ENCODE data around the gene PLSCR3.
"Not testable (repeated sequence)": the region's sequence is repeated elsewhere in the genome, so short reads cannot be mapped to it uniquely, and the experiment has no call there.

The PLSCR3 gene

GRCh38 chr17:7379134-7379533, 15.2 kb downstream of the PLSCR3 start:
- no peak for DNase-seq

GRCh38 chr17:7374353-7374752, 20.0 kb downstream of the PLSCR3 start:
- no peak for DNase-seq

- DNase-seq: no peak
These were observed 23.5 kb downstream of the PLSCR3 start for GRCh38 chr17:7370853-7371252.

- DNase-seq: no peak
These were observed 24.5 kb downstream of the PLSCR3 start for GRCh38 chr17:7369825-7370224.

- not testable (repeated sequence) for DNase-seq
These were observed 25.7 kb downstream of the PLSCR3 start for GRCh38 chr17:7368599-7368994.

GRCh38 chr17:7367918-7368598, 26.3 kb downstream of the PLSCR3 start:
- DNase-seq: no peak

- DNase-seq: no peak
These were observed 27.2 kb downstream of the PLSCR3 start for GRCh38 chr17:7367083-7367482.

GRCh38 chr17:7365963-7366362, 28.4 kb downstream of the PLSCR3 start:
- DNase-seq: not testable (repeated sequence)

- DNase-seq: no peak
These were observed 31.0 kb downstream of the PLSCR3 start for GRCh38 chr17:7363311-7363710.

GRCh38 chr17:7361906-7362305, 32.4 kb downstream of the PLSCR3 start:
- no peak for DNase-seq

- DNase-seq: no peak
These were observed 36.9 kb downstream of the PLSCR3 start for GRCh38 chr17:7357381-7357780.

GRCh38 chr17:7356756-7357155, 37.6 kb downstream of the PLSCR3 start:
- no peak for DNase-seq

- DNase-seq: peak; percentile 94
These were observed 38.2 kb downstream of the PLSCR3 start for GRCh38 chr17:7356072-7356549.

GRCh38 chr17:7355573-7355972, 38.8 kb downstream of the PLSCR3 start:
- no peak for DNase-seq

- DNase-seq: no peak
These were observed 39.3 kb downstream of the PLSCR3 start, which contains the start of gene TMEM95 for GRCh38 chr17:7355053-7355452. Gene TMEM95 (plus strand): TSS chr17:7355156. CDS start chr17:7355205, 49 bp downstream.

GRCh38 chr17:7354262-7354843, 40.0 kb downstream of the PLSCR3 start:
- peak; percentile 63 for DNase-seq

- no peak for DNase-seq
These were observed 41.3 kb downstream of the PLSCR3 start for GRCh38 chr17:7352910-7353635.

- no peak for DNase-seq
These were observed 41.8 kb downstream of the PLSCR3 start for GRCh38 chr17:7352503-7352889.

GRCh38 chr17:7351665-7352502, 42.4 kb downstream of the PLSCR3 start, which contains the start of gene KCTD11:
Gene KCTD11 (plus strand): TSS chr17:7352162.
- peak; percentile 97 for DNase-seq

- DNase-seq: no peak
These were observed 45.7 kb downstream of the PLSCR3 start for GRCh38 chr17:7348478-7349242.

GRCh38 chr17:7347630-7348477, 46.5 kb downstream of the PLSCR3 start:
- DNase-seq: no peak

All from DMS53 (cell line).